Neural progenitor cell (in vitro differentiated cells): ENCODE results near the gene GPATCH4.

Source experiments
- CTCF ChIP-seq: fragments of 200-600 bp; sonication (generic); IDR thresholded peaks from 2 replicates; pipeline ENCODE4 v1.5.1; 2017; ENCODE audit warnings: antibody characterized with exemption, mild to moderate bottlenecking
- EZH2 ChIP-seq: fragments of 200-600 bp; sonication (generic); IDR thresholded peaks from 2 replicates; pipeline ENCODE4 v1.6.1; 2017; ENCODE audit warnings: antibody characterized with exemption, mild to moderate bottlenecking, moderate library complexity
- EZH2phosphoT487 ChIP-seq: fragments of 200-600 bp; sonication (generic); IDR thresholded peaks from 2 replicates; pipeline ENCODE4 v1.6.1; 2017; ENCODE audit warnings: antibody characterized with exemption

- TF ChIP-seq EZH2 (no peak), CTCF (no peak), EZH2phosphoT487 (no peak)
Measured at GRCh38 chr1:156550346-156550745, 50.9 kb downstream of the GPATCH4 start.
